A673 (cell line): ENCODE results near the gene ING4. TPM values are rescaled to one million over a fixed set of nuclear protein-coding genes. Genes with fewer than 3 reads are reported as not detected.

Source experiments
- BruUV-seq: library from RNA; stranded (reverse); fragments of 400-500 nt; replicated peaks from 2 replicates; lab custom pipeline; 2021; lab: Mats Ljungman, UMichigan
- CTCF ChIA-PET: fragments of 300-600 bp; sonication (Branson Sonifier 250); formaldehyde crosslinking; loops from one replicate; lab custom pipeline; 2022; ENCODE audit warnings: antibody characterized with exemption; lab: Charles Lee
- POLR2A ChIA-PET: fragments of 300-600 bp; sonication (Branson Sonifier 250); formaldehyde crosslinking; loops from one replicate; lab custom pipeline; 2022; ENCODE audit warnings: antibody characterized with exemption; ENCODE audit not compliant: low non-redundant PET; lab: Charles Lee
- DNase-seq: peaks from one replicate; pipeline ENCODE4 v3.0.0-alpha.2; 2015; ENCODE audit warnings: low spot score
- H3K27ac ChIP-seq: fragments of 200-600 bp; sonication (generic); 2 replicates; pipeline ENCODE4 v1.5.1; 2016; ENCODE audit warnings: mixed run types, low read depth, mild to moderate bottlenecking, mixed read lengths, antibody characterized with exemption, low read length; ENCODE audit not compliant: poor library complexity, severe bottlenecking
- H3K27me3 ChIP-seq: fragments of 200-600 bp; sonication (generic); replicated peaks from 2 replicates; pipeline ENCODE4 v1.6.1; 2017; ENCODE audit warnings: mixed run types, low read depth, mild to moderate bottlenecking, mixed read lengths, antibody characterized with exemption, low read length; ENCODE audit not compliant: insufficient read depth, poor library complexity
- H3K36me3 ChIP-seq: fragments of 200-600 bp; sonication (generic); 2 replicates; pipeline ENCODE4 v1.6.1; 2016; ENCODE audit warnings: mixed run types, mild to moderate bottlenecking, mixed read lengths, antibody characterized with exemption, low read length; ENCODE audit not compliant: insufficient read depth, poor library complexity, severe bottlenecking
- H3K4me1 ChIP-seq: fragments of 200-600 bp; sonication (generic); 2 replicates; pipeline ENCODE4 v1.6.1; 2017; ENCODE audit warnings: mixed run types, mild to moderate bottlenecking, mixed read lengths, antibody characterized with exemption, low read length; ENCODE audit not compliant: insufficient read depth, poor library complexity, severe bottlenecking
- H3K4me3 ChIP-seq: fragments of 200-600 bp; sonication (generic); 2 replicates; pipeline ENCODE4 v1.5.1; 2016; ENCODE audit warnings: low read depth, mixed run types, mild to moderate bottlenecking, mixed read lengths, low read length; ENCODE audit not compliant: poor library complexity, severe bottlenecking
- H3K9me3 ChIP-seq: fragments of 200-600 bp; sonication (generic); 2 replicates; pipeline ENCODE4 v1.6.1; 2016; ENCODE audit warnings: mixed run types, low read depth, mild to moderate bottlenecking, mixed read lengths, antibody characterized with exemption, low read length; ENCODE audit not compliant: poor library complexity, severe bottlenecking
- EZH2 ChIP-seq: fragments of 200-600 bp; sonication (generic); IDR thresholded peaks from 2 replicates; pipeline ENCODE4 v1.6.1; 2017; ENCODE audit warnings: borderline replicate concordance, low read depth, mild to moderate bottlenecking, mixed read lengths, antibody characterized with exemption, low read length; ENCODE audit not compliant: poor library complexity, severe bottlenecking
- intact Hi-C: fragments of 100-400 bp; cut with micrococcal nuclease; formaldehyde crosslinking; loops from one replicate; pipeline ENCODE4 v1.10.0; 2022; ENCODE audit not compliant: unreplicated experiment
- total RNA-seq: library from RNA; stranded (reverse); gene quantifications from 2 replicates; pipeline ENCODE4 v1.2.3, GENCODE V29; 2021
- TF ChIP-seq, protein P1 (sequence below): fragments of 300-800, 200-600 bp; sonication (generic); conservative IDR thresholded peaks from 2 replicates; pipeline ENCODE4 v1.5.1; 2017; ENCODE audit warnings: low read depth, mild to moderate bottlenecking, antibody characterized with exemption, low read length, moderate library complexity, mixed read lengths

The ING4 gene
- total RNA-seq, 1 experiment from 2014 or later = 21.4 TPM

DNA sequence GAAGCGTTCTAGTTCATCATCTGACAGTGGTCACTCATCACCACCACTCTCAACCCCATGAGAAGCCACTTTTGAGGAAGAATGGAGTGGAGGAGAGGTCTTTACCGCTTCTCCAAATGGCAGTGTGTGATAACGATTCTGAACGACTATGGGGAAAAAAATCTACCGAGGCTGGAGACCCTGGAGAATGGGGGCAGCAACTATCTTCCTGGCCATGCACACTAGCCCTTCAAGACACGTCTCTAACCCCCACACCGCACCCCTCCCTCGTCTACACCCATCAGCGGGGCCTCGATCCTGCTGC lies 365 bp downstream of the ING4 start:
- TF ChIP-seq, protein P1, sequence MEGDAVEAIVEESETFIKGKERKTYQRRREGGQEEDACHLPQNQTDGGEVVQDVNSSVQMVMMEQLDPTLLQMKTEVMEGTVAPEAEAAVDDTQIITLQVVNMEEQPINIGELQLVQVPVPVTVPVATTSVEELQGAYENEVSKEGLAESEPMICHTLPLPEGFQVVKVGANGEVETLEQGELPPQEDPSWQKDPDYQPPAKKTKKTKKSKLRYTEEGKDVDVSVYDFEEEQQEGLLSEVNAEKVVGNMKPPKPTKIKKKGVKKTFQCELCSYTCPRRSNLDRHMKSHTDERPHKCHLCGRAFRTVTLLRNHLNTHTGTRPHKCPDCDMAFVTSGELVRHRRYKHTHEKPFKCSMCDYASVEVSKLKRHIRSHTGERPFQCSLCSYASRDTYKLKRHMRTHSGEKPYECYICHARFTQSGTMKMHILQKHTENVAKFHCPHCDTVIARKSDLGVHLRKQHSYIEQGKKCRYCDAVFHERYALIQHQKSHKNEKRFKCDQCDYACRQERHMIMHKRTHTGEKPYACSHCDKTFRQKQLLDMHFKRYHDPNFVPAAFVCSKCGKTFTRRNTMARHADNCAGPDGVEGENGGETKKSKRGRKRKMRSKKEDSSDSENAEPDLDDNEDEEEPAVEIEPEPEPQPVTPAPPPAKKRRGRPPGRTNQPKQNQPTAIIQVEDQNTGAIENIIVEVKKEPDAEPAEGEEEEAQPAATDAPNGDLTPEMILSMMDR = no peak
- TF ChIP-seq EZH2 = no peak
- Histone ChIP-seq H3K4me1 (peaks cover 11% of the 10 kb centered on the region), H3K36me3 (peaks cover 9% of the 10 kb centered on the region), H3K27ac (peak overlapping the region; percentile 94), H3K4me3 (peak overlapping the region; percentile 88), H3K9me3 (no peaks in the 10 kb centered on the region), H3K27me3 (no peaks in the 10 kb centered on the region)
- intact Hi-C loops = no loop called here
- CTCF ChIA-PET = no interaction called here
- no peak for DNase-seq
- POLR2A ChIA-PET = no interaction called here
- BruUV-seq = TSS peak; percentile 63

DNA sequence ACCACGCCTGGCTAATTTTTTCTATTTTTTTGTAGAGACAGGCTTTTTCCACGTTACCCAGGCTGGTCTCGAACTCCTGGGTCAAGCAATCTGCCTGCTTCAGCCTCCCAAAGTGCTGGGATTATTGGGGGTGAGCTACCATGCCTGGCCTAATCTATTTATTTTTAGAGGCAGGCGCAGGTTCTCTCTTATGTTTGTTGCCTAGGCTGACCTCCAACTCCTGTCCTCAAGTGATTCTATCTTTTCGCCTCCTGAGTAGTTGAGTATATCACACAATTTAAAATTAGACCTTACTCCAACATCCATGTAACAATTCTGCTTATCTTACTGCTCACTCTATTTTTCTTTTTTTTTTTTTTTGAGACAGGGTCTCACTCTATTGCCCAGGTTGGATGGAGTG lies 8.9 kb downstream of the ING4 start:
- CTCF ChIA-PET = interaction anchor here (0.7 kb wide), 1 partner anchor 9 kb away, joined by 5 read pairs; no protein-coding TSS in a partner anchor
- no peaks in the 10 kb centered on the region for H3K9me3 ChIP-seq

DNA sequence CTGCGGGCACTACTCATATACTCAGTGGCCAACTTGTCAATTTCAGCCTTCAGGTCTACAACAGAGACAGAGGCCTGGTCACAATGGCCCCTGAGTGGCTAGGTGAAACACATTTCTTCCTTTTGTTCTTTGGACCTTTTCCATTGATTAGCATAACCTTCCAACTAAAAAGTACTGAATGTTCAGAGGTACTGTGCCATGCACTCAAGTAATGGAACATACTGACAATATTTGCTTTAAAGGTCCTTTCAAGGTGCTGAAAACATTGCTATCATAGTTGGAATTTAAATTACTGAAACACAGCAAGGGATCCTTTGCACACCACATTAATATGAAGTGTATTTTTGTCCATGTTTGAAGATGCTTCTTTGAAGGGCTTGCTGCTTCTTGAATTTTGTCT lies 9.6 kb downstream of the ING4 start:
- Histone ChIP-seq H3K36me3 (peaks cover 27% of the 10 kb centered on the region), H3K4me3 (no peak overlapping the region), H3K4me1 (no peaks in the 10 kb centered on the region), H3K27me3 (no peaks in the 10 kb centered on the region), H3K27ac (no peak overlapping the region), H3K9me3 (no peaks in the 10 kb centered on the region)
- intact Hi-C loops = no loop called here
- no TSS peak for BruUV-seq
- DNase-seq = no peak
- ChIA-PET CTCF (no interaction called here), POLR2A (no interaction called here)
- TF ChIP-seq, protein P1 = no peak
- TF ChIP-seq EZH2 = no peak

More for the DNA sequence above, 8.9 kb downstream of the ING4 start:
- Histone ChIP-seq H3K27ac (no peak overlapping the region), H3K36me3 (peaks cover 27% of the 10 kb centered on the region), H3K4me1 (no peaks in the 10 kb centered on the region), H3K27me3 (no peaks in the 10 kb centered on the region), H3K4me3 (no peak overlapping the region)
- TF ChIP-seq, protein P1 = no peak
- TF ChIP-seq EZH2 = no peak
- POLR2A ChIA-PET = no interaction called here
- no TSS peak for BruUV-seq
- DNase-seq = no peak
- intact Hi-C loops = no loop called here
